HUDEP-2 (cell line): ENCODE measurements around the gene IGSF6.
A peak's percentile ranks its signal among the peaks of the same experiment; 100 is the strongest.
"Not testable (repeated sequence)": the region's sequence is repeated elsewhere in the genome, so short reads cannot be mapped to it uniquely, and the experiment has no call there.

Source experiments
- DNase-seq, 76 experiments: peaks; one replicate each; lab custom pipeline; 2025; ENCODE audit not compliant: unreplicated experiment in 76 of 76; lab: John Stamatoyannopoulos, UW

The IGSF6 gene

GRCh38 chr16:21631376-21631775 lies 21.0 kb downstream of the IGSF6 start:
- DNase-seq = not testable (repeated sequence)

- DNase-seq = not testable (repeated sequence)
Measured at GRCh38 chr16:21630866-21631265, 21.5 kb downstream of the IGSF6 start.

GRCh38 chr16:21629616-21630539 lies 22.5 kb downstream of the IGSF6 start:
- peak in 1 of 76 experiments; percentile 2 for DNase-seq

GRCh38 chr16:21628772-21629171 lies 23.6 kb downstream of the IGSF6 start:
- DNase-seq = no peak

- no peak for DNase-seq
Measured at GRCh38 chr16:21628121-21628726, 24.2 kb downstream of the IGSF6 start.

- DNase-seq = no peak
Measured at GRCh38 chr16:21626659-21627277, 25.6 kb downstream of the IGSF6 start.

GRCh38 chr16:21625026-21625425 lies 27.4 kb downstream of the IGSF6 start:
- no peak for DNase-seq

GRCh38 chr16:21622545-21622944 lies 29.9 kb downstream of the IGSF6 start:
- DNase-seq = no peak

- DNase-seq = no peak
Measured at GRCh38 chr16:21620592-21620991, 31.8 kb downstream of the IGSF6 start.

- DNase-seq = no peak
Measured at GRCh38 chr16:21619765-21620425, 32.5 kb downstream of the IGSF6 start.

- DNase-seq = no peak
Measured at GRCh38 chr16:21618281-21618680, 34.1 kb downstream of the IGSF6 start.

GRCh38 chr16:21617607-21618006 lies 34.8 kb downstream of the IGSF6 start:
- DNase-seq = no peak

GRCh38 chr16:21614896-21615295 lies 37.5 kb downstream of the IGSF6 start:
- no peak for DNase-seq

GRCh38 chr16:21613781-21614180 lies 38.6 kb downstream of the IGSF6 start:
- no peak for DNase-seq

- no peak for DNase-seq
Measured at GRCh38 chr16:21613361-21613760, 39.0 kb downstream of the IGSF6 start.

GRCh38 chr16:21611556-21612384 lies 40.6 kb downstream of the IGSF6 start:
- peak in 33 of 76 experiments; percentile 4 to 75 (median 37) for DNase-seq

GRCh38 chr16:21611198-21611555 lies 41.2 kb downstream of the IGSF6 start:
- DNase-seq = no peak

GRCh38 chr16:21610766-21611165 lies 41.6 kb downstream of the IGSF6 start:
- no peak for DNase-seq

- no peak for DNase-seq
Measured at GRCh38 chr16:21610006-21610544, 42.3 kb downstream of the IGSF6 start.
